Measurements from ENCODE around the gene SACM1L.

GRCh38 chr3:45792036-45792435 lies 102.8 kb downstream of the SACM1L start:
- TF ChIP-seq CTCF (IDR thresholded peaks at IDR 0.05; ENCODE audit: control extremely low read depth in 1 of 3, insufficient read depth in 1 of 3, low read depth in 1 of 3, low read length in 3 of 3) (no peak), SRF (IDR thresholded peaks at IDR 0.05; ENCODE audit: low read depth, low read length) (no peak), RNF2 (IDR thresholded peaks at IDR 0.05; ENCODE audit: borderline replicate concordance, low read depth, low read length, missing control alignments, poor library complexity, severe bottlenecking) (no peak), MAX (IDR thresholded peaks at IDR 0.05) (no peak), EZH2 (IDR thresholded peaks at IDR 0.05; ENCODE audit: low read depth, low read length, severe bottlenecking) (no peak), PHF8 (conservative IDR thresholded peaks at IDR 0.05; ENCODE audit: low read depth, low read length) (no peak), CEBPB (IDR thresholded peaks at IDR 0.05; ENCODE audit: low read depth, low read length) (no peak), CBX5 (IDR thresholded peaks at IDR 0.05; ENCODE audit: low read depth, low read length) (no peak), POU5F1 (IDR thresholded peaks at IDR 0.05; ENCODE audit: low read depth, low read length) (no peak)

Measured in H1 (cell line).